AG09319 (cell line): ENCODE measurements around the gene CEP131.

ENCODE experiments used
- DNase-seq: peaks from one replicate; pipeline ENCODE4 v3.0.0-alpha.2; 2010; ENCODE audit warnings: low read depth; ENCODE audit errors: extremely low read depth
- CTCF ChIP-seq: IDR thresholded peaks from 2 replicates; pipeline ENCODE4 v1.5.1; 2011; ENCODE audit warnings: low read depth, mild to moderate bottlenecking, inconsistent platforms, low read length, moderate library complexity

CEP131 gene

GRCh38 chr17:81197409-81197795, 25.4 kb downstream of the CEP131 start:
- no peak for TF ChIP-seq CTCF
- no peak for DNase-seq

DNA sequence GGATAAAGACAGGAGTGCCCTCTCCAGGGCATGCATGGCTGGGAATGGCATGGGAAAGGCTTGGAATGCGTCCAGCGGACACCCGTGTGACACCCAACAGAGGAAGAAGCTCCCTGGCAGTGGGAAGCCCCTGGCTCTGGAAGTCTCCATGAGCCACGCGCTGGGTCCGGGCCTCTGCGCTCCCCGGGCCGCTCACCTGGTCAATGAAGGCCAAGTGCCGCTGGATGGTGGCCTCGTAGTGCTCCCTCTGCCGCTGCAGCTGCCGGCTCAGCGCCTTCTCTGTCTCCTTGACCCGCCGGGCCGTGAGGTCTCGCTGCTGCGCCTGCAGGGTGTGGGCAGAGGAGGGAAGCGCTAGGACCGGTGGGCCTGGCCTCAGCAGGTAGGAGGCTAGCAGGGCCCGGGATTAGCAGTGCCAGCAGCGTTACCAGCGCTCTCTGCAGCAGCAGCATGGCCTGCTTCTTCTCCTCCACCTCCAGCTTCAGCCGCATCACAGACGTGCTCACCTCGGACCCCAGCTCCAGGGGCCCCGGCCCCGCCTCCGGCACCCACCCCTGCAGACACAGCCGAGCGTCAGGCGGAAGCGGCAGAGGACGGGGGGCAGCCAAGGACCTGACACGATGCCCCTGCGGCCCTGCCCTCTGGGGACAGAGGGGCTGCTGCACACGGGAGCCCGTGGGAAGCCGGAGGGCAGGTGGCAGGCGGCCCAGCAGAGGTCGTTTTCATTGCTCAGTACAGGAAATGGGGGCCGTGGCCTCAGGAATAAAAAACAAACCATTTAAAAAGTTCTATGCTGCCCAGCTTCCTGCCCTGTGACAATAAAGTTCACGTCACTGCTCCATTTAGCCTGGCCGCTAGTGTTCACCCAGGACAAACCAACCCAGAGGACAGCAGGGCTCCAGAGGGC, 26.0 kb downstream of the CEP131 start:
- no peak for DNase-seq
- TF ChIP-seq CTCF, result no peak

DNA sequence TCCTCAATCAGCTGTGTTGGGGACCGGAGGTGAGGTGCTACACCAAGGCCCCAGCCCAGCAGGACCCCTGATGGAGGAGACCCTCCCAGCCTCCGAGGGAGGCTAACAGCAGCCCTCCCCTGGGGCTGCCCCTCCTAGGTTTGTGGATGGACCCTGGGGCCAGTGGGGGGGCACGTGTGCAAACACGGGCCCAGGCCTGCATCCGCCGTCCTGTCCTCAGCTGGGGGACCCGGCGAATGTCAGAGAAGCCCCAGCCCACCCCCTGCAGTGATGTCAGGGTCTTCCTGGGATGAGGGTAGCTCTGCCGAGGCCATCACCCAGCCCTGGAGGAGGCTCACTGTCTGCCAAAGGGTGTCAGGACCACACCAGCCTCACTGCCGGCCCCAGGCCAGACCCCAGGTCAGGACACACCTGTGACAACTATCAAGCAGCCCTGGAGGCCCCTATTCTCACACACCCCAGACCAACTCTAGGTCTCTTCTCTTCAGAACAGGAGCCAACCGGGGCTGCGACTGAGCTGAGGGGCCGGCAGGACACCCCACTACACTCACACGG, 26.7 kb downstream of the CEP131 start:
- no peak for TF ChIP-seq CTCF
- no peak for DNase-seq

GRCh38 chr17:81194941-81195901, 27.5 kb downstream of the CEP131 start:
- DNase-seq, result no peak
- no peak for TF ChIP-seq CTCF

- DNase-seq, result no peak
- no peak for TF ChIP-seq CTCF
These were observed 28.5 kb downstream of the CEP131 start for GRCh38 chr17:81194225-81194760.

GRCh38 chr17:81193470-81194224, 29.1 kb downstream of the CEP131 start:
- DNase-seq, result no peak
- TF ChIP-seq CTCF, result no peak
